Left lung (tissue), 10 donors: Measurements from ENCODE around the gene CTNNBIP1. TPM values are rescaled to one million over a fixed set of nuclear protein-coding genes. Genes with fewer than 3 reads are reported as not detected.
A peak's percentile ranks its signal among the peaks of the same experiment; 100 is the strongest.

Experiments used
- ATAC-seq: fragments of 200-7000 bp; cut with Tn5 transposase; one replicate; pipeline ENCODE4 v1.9.1; 2020; ENCODE audit warnings: moderate library complexity
- DNase-seq, 4 donors: peaks; one replicate each; pipeline ENCODE4 v3.0.0-alpha.2; 2013 to 2020
- H3K27ac ChIP-seq, 2 donors: fragments of 200-600 bp; sonication (generic) in 1 of 2; one replicate each; pipeline versions ENCODE4 v1.5.0 to v1.8.0; 2020 to 2021
- H3K27me3 ChIP-seq, 2 donors: fragments of 200-600 bp; sonication (generic) in 1 of 2; one replicate each; pipeline versions ENCODE4 v1.5.0 to v1.8.0; 2020 to 2021
- H3K36me3 ChIP-seq, 2 donors: fragments of 200-600 bp; sonication (generic) in 1 of 2; one replicate each; pipeline versions ENCODE4 v1.5.0 to v1.8.0; 2020 to 2021
- H3K4me1 ChIP-seq, 2 donors: fragments of 200-600 bp; one replicate each; pipeline ENCODE4 v1.8.0; 2021
- H3K4me3 ChIP-seq, 2 donors: fragments of 200-600 bp; sonication (generic) in 1 of 2; one replicate each; pipeline versions ENCODE4 v1.5.0 to v1.8.0; 2020 to 2021; ENCODE audit warnings: mild to moderate bottlenecking in 1 of 2
- H3K9me3 ChIP-seq, 2 donors: fragments of 200-600 bp; sonication (generic) in 1 of 2; one replicate each; pipeline versions ENCODE4 v1.5.0 to v1.8.0; 2020 to 2021
- intact Hi-C, 2 donors: fragments of 100-400 bp; cut with DNase I; formaldehyde crosslinking; loops; one replicate each; pipeline versions ENCODE4 v1.11.2 to v1.14.2; 2022
- polyA plus RNA-seq, 6 donors: library from polyadenylated mRNA; unstranded; fragments of 120-200 nt; gene quantifications; one replicate each; pipeline ENCODE4 v1.2.1, GENCODE V29; 2013; ENCODE audit not compliant: insufficient read length in 6 of 6
- total RNA-seq, 2 donors: library from RNA; stranded (reverse); fragmentation: NEBNext Ultra II Directional; extraction: Animal tissue kit (Norgen Biotek cat#: 25700); gene quantifications; one replicate each; pipeline ENCODE4 v1.2.1, GENCODE V29; 2021
- TF ChIP-seq, protein P1 (sequence below), 2 donors: fragments of 200-600 bp; sonication (generic) in 1 of 2; IDR thresholded peaks; one replicate each; pipeline versions ENCODE4 v1.5.0 to v1.8.0; 2021; ENCODE audit warnings: antibody characterized with exemption in 2 of 2
- donor health status: DM: no; HTN: yes; CAD: no.
- donor health status: DM: no; HTN: no; CAD: no.

CTNNBIP1 gene
- total and polyA plus RNA-seq, 8 donors: 30.2 to 57.1 (median 48.0) TPM

DNA sequence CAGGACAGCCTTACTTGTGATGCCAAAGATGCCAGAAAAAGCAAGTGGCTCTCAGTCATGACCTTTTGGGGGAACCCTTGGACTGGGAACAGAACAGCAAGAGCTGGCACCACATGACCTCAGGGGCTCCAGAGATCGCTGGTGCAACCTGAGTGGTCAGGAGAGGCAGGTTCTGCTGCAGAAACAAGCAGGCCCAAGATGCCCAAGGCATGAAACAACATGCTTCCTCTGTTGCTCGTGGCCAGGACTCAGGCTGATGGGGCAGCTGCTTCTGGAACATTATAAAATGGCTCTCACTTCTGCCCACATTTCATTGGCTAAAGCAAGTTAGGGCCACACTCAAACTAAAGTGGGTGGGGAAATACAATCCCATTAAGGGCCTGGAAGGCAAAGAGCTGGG lies 68.6 kb downstream of the CTNNBIP1 start:
- TF ChIP-seq, protein P1, sequence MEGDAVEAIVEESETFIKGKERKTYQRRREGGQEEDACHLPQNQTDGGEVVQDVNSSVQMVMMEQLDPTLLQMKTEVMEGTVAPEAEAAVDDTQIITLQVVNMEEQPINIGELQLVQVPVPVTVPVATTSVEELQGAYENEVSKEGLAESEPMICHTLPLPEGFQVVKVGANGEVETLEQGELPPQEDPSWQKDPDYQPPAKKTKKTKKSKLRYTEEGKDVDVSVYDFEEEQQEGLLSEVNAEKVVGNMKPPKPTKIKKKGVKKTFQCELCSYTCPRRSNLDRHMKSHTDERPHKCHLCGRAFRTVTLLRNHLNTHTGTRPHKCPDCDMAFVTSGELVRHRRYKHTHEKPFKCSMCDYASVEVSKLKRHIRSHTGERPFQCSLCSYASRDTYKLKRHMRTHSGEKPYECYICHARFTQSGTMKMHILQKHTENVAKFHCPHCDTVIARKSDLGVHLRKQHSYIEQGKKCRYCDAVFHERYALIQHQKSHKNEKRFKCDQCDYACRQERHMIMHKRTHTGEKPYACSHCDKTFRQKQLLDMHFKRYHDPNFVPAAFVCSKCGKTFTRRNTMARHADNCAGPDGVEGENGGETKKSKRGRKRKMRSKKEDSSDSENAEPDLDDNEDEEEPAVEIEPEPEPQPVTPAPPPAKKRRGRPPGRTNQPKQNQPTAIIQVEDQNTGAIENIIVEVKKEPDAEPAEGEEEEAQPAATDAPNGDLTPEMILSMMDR (IDR thresholded peaks at IDR 0.05): no peak
- peak in 1 of 4 donors; percentile 21 for DNase-seq
- Histone ChIP-seq H3K4me1 (no peaks in the 10 kb centered on the region), H3K27ac (no peak overlapping the region), H3K4me3 (no peak overlapping the region), H3K27me3 (no peaks in the 10 kb centered on the region), H3K36me3 (no peaks in the 10 kb centered on the region), H3K9me3 (no peaks in the 10 kb centered on the region)
- intact Hi-C loops: no loop called here
- no peak for ATAC-seq

DNA sequence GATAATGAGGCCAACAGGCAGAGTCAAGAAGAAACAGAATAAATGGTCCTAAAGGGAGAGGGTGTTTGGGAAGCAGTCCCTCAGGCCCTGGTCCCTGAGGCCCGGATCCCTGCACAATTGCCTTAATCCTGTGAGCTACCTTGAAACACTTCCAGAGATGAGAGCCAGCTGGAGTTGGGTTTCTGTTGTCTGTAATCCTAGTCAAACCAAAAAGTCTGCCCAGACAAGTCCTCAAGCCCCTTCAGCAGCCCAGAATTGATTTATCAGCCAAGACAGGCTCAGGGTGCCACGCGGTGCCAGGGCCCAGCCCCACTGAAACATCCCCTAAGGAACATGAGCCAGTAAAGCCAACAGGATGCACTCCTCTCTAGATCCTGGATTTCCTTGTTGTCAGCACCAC lies 69.9 kb downstream of the CTNNBIP1 start:
- Histone ChIP-seq H3K27ac (no peak overlapping the region), H3K27me3 (no peaks in the 10 kb centered on the region), H3K9me3 (no peaks in the 10 kb centered on the region), H3K36me3 (no peaks in the 10 kb centered on the region), H3K4me1 (peaks cover 0 to 5% of the 10 kb centered on the region in 2 donors), H3K4me3 (no peak overlapping the region)
- ATAC-seq (no peak), DNase-seq (peak in 1 of 4 donors; percentile 8)
- intact Hi-C loops: no loop called here
- TF ChIP-seq, protein P1 (IDR thresholded peaks at IDR 0.05): no peak

DNA sequence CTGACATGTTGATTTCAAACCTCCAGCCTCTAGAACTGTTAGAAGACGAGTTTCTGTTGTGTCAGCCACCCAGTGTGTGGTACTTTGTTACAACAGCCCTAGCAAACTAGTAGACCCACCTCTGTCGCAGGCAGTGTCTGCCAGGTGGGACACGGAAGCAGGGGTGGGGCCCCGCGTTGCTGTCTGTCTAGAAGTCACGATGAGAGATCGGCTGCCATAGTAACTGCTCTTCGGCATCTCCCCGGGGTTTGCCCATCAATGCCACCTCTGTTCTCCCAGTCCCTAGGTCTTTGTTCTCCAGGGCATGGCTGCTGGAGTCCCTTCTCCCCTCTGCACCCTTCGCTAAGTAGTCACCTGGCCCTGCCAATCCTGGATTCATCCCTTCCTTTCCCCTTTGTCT lies 71.1 kb downstream of the CTNNBIP1 start:
- H3K4me1 ChIP-seq: peaks cover 0 to 5% of the 10 kb centered on the region in 2 donors
- H3K36me3 ChIP-seq: no peaks in the 10 kb centered on the region
- ATAC-seq (no peak), DNase-seq (peak in 1 of 4 donors; percentile 22)
- TF ChIP-seq, protein P1 (IDR thresholded peaks at IDR 0.05): no peak
- H3K9me3 ChIP-seq: no peaks in the 10 kb centered on the region
- no peaks in the 10 kb centered on the region for H3K27me3 ChIP-seq
- H3K27ac ChIP-seq: no peak overlapping the region
- intact Hi-C loops: no loop called here
- H3K4me3 ChIP-seq: no peak overlapping the region

DNA sequence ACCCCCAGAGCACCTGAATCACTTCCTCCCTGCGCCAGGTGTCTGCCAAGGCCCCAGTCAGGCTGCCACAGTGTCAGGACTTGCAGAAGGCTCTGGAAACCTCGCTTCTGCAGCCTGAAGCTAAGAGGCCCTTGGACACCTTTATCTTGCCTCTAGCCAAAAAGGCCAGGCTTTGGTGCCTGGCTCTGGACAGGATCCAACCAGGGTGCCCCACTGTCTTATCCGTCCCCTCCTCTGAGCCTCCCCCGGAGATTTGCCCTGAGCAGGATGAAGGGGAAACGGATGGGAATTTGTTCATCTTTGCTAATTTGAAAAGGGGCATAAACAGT lies 73.5 kb downstream of the CTNNBIP1 start:
- H3K36me3 ChIP-seq: no peaks in the 10 kb centered on the region
- intact Hi-C loops: no loop called here
- peaks cover 0 to 5% of the 10 kb centered on the region in 2 donors for H3K4me1 ChIP-seq
- H3K27ac ChIP-seq: no peak overlapping the region
- TF ChIP-seq, protein P1 (IDR thresholded peaks at IDR 0.05): no peak
- ATAC-seq: no peak
- H3K27me3 ChIP-seq: no peaks in the 10 kb centered on the region
- no peaks in the 10 kb centered on the region for H3K9me3 ChIP-seq
- no peak overlapping the region for H3K4me3 ChIP-seq
- DNase-seq: peak in 1 of 4 donors; percentile 23

DNA sequence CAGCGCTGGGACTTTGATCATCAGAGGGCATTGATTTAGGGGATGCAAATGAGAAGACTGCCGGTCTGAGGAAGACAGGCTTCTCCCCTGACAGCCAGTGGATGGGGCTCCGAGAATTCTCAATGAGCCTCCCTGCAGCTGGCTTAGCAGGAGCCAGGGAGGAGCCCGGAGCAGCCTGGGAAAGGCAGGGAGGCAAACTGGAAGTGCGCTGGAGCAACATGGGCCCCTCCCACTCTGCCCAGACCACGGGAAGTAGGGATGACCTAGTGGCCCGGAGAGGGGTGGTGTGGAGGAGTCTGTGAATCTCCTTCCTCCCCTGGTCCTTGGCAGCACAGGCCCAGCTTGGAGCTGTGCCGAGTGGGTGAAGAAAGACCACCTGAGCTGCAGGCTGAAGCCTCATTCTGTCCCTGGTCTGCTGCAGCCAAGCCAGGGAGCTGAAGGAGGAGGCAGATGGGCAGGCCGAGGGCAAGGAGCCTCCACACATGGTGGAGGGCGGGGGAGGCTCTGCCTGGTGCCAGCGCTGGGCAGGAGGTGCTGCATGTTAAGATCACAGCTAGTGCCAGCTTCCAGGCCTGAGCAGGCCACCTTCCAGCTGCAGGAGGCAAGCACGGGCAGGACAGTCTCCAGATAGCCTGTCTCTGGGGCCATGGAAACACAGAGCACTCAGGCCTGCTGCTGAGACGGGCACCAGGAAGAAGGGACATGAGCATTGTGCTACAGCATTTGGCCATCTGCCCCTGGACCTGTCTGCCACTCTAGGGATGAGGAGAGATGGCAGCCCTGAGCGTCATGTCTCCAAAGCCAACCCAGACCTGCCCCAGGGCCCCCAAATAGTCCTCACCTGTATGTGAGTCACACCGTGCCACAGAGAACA lies 74.1 kb downstream of the CTNNBIP1 start:
- DNase-seq (no peak), ATAC-seq (peak; percentile 64)
- no peak overlapping the region for H3K4me3 ChIP-seq
- TF ChIP-seq, protein P1 (IDR thresholded peaks at IDR 0.05): no peak
- H3K27ac ChIP-seq: no peak overlapping the region
- no peaks in the 10 kb centered on the region for H3K36me3 ChIP-seq
- no peaks in the 10 kb centered on the region for H3K9me3 ChIP-seq
- intact Hi-C loops: no loop called here
- no peaks in the 10 kb centered on the region for H3K27me3 ChIP-seq
- H3K4me1 ChIP-seq: peaks cover 0 to 5% of the 10 kb centered on the region in 2 donors
